Measurements from ENCODE around the gene LSM4.
A peak's percentile ranks its signal among the peaks of the same experiment; 100 is the strongest.

The LSM4 gene

DNA sequence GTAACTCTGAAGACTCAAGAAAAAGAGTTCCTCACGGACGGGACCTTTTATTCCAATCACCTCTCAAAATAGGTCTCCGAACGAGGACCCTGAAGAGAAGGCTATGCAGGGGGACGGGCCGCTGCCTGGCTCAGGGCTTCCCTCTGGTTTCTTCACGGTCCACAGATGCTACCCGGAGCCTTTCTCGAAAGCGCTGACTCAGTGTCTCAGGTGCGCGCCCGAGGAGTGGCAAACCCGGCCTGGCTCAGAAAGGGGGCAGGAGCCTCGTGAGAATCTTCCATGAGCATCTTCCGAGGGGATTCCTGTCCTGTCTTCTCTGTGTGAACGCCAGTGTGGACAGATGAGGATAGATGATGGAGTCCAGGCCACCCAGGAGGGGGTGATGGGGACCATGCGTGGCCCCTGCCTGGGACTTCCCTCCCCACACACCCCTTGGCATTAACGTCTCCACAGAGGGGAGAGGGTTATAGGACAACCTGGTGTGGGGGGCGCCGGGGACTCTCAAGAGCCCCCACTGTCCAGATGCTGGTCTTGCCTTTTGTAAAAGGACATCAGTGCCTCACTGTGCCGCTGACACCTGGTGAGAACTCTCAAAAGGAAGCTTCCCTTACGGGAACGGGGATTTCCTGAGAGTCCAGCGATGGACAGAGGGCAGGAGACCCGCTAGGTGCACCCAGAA lies 16.5 kb downstream of the LSM4 start:
- POLR2A ChIA-PET = interaction anchor here (0.9 kb wide), 2 partner anchors 13 to 25 kb away, joined by 3 to 7 read pairs; partner anchors contain the start of gene JUND
- H3K36me3 ChIP-seq (ENCODE audit: control insufficient read depth in 2 of 2, insufficient read depth in 1 of 2, low read length in 2 of 2) = peaks cover 3 to 53% of the 10 kb centered on the region in 2 experiments; a peak in 1 of 3 replicates
- CTCF ChIA-PET = interaction anchor here (0.7 to 1.1 kb wide), 2 partner anchors 104 to 123 kb away, joined by 3 to 4 read pairs; no protein-coding TSS in a partner anchor
- no peaks in the 10 kb centered on the region for H3K9me3 ChIP-seq (ENCODE audit: control insufficient read depth, insufficient read depth, low read depth, low read length)
- H3K27ac ChIP-seq (ENCODE audit: extremely low read depth, low read depth, low read length) = no peak overlapping the region
- TF ChIP-seq, protein P1, sequence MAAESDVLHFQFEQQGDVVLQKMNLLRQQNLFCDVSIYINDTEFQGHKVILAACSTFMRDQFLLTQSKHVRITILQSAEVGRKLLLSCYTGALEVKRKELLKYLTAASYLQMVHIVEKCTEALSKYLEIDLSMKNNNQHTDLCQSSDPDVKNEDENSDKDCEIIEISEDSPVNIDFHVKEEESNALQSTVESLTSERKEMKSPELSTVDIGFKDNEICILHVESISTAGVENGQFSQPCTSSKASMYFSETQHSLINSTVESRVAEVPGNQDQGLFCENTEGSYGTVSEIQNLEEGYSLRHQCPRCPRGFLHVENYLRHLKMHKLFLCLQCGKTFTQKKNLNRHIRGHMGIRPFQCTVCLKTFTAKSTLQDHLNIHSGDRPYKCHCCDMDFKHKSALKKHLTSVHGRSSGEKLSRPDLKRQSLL (tag by site-specific recombination; IDR thresholded peaks at IDR 0.05) = 0 out of 2 replicates have a peak, but pooled peaks have one; percentile 20
- TF ChIP-seq ZNF629 (tag by site-specific recombination; IDR thresholded peaks at IDR 0.05) = no peak
- TF ChIP-seq, protein P2, sequence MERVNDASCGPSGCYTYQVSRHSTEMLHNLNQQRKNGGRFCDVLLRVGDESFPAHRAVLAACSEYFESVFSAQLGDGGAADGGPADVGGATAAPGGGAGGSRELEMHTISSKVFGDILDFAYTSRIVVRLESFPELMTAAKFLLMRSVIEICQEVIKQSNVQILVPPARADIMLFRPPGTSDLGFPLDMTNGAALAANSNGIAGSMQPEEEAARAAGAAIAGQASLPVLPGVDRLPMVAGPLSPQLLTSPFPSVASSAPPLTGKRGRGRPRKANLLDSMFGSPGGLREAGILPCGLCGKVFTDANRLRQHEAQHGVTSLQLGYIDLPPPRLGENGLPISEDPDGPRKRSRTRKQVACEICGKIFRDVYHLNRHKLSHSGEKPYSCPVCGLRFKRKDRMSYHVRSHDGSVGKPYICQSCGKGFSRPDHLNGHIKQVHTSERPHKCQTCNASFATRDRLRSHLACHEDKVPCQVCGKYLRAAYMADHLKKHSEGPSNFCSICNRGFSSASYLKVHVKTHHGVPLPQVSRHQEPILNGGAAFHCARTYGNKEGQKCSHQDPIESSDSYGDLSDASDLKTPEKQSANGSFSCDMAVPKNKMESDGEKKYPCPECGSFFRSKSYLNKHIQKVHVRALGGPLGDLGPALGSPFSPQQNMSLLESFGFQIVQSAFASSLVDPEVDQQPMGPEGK (tag by site-specific recombination; IDR thresholded peaks at IDR 0.05) = 0 out of 2 replicates have a peak, but pooled peaks have one; percentile 18
- peaks cover 5% of the 10 kb centered on the region; the same call in 1 of the 2 replicates for H3K4me1 ChIP-seq (ENCODE audit: control insufficient read depth, insufficient read depth, low read length)
- no peak overlapping the region for H3K4me3 ChIP-seq (ENCODE audit: low read depth, low read length)

DNA sequence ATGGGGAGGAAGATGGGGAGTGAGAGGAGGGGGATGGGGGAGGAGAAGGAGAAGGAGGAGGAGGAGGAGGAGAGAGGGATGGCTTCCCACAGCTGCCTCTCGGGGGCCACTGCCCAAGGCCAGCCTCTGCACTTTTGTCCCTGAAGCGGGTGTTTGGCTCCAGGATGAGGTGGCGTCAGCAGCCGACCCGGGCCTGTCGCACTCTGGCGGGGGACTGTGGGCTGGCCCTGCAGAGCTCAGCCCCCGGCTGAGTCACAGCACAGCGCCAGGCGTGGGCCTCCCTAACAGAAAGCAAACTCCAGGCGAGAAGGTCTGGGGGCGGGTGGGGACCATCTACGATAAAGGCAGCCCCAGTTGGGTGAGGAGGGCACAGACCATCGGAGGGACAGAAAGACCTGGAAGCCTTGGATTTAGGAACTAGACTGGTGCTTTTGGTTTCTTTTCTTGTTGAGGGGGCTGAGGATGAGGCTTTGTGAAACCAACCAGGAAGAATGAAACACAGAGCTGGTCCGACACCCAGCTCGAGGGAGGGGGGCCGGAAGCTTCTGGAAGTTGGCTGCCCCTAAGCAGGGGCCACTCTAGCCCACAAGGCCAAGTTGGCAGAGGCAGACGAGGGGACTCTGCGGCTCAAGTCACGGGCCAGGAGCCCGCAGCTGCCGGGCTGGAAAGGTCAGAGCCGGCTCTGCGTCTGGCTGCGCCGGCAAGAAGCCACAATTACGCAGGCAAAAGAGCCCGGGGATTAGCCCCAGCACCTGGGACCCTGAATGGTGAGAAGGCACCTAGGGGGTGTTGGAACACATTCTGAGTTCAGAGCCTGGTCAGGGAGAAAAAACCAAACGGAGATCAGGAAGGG lies 18.2 kb downstream of the LSM4 start:
- Histone ChIP-seq H3K9me3 (ENCODE audit: control insufficient read depth, insufficient read depth, low read depth, low read length) (no peaks in the 10 kb centered on the region), H3K4me1 (ENCODE audit: control insufficient read depth, insufficient read depth, low read length) (peaks cover 5% of the 10 kb centered on the region; the same call in 1 of the 2 replicates), H3K4me3 (ENCODE audit: low read depth, low read length) (no peak overlapping the region), H3K36me3 (ENCODE audit: control insufficient read depth in 2 of 2, insufficient read depth in 1 of 2, low read length in 2 of 2) (peaks cover 3 to 37% of the 10 kb centered on the region in 2 experiments; a peak in 1 of 3 replicates), H3K27ac (ENCODE audit: extremely low read depth, low read depth, low read length) (no peak overlapping the region; the same call in 1 of the 2 replicates)
- CTCF ChIA-PET = interaction anchor here (0.6 to 5.0 kb wide), 6 partner anchors 17 to 690 kb away, joined by 3 to 41 read pairs (median 6); no protein-coding TSS in a partner anchor
- POLR2A ChIA-PET = interaction anchor here (0.6 to 2.0 kb wide), 7 partner anchors 12 to 29 kb away, joined by 3 to 41 read pairs (median 5); partner anchors contain the start of genes JUND and LSM4
- TF ChIP-seq ZNF549 (tag by site-specific recombination; IDR thresholded peaks at IDR 0.05) (no peak), ZFP69B (tag by site-specific recombination; IDR thresholded peaks at IDR 0.05) (peak; percentile 61; the same call in 1 of the 2 replicates), TRIM28 (IDR thresholded peaks at IDR 0.05; ENCODE audit: borderline replicate concordance, low read length) (0 out of 2 replicates have a peak, but pooled peaks have one; percentile 29), ZFHX2 (tag by site-specific recombination; conservative IDR thresholded peaks at IDR 0.05) (peak; percentile 99), ZNF600 (tag by site-specific recombination; IDR thresholded peaks at IDR 0.05) (peak; percentile 83), ZNF366 (tag by site-specific recombination; conservative IDR thresholded peaks at IDR 0.05) (peak; percentile 94), ZNF394 (tag by site-specific recombination; IDR thresholded peaks at IDR 0.05; ENCODE audit: borderline replicate concordance) (peak; percentile 43; the same call in 1 of the 2 replicates), ZNF707 (tag by site-specific recombination; IDR thresholded peaks at IDR 0.05) (peak; percentile 79), ZNF629 (tag by site-specific recombination; IDR thresholded peaks at IDR 0.05) (peak; percentile 54), ZNF529 (tag by site-specific recombination; IDR thresholded peaks at IDR 0.05; ENCODE audit: insufficient replicate concordance) (no peak), SP3 (tag by site-specific recombination; IDR thresholded peaks at IDR 0.05) (peak; percentile 91), KLF1 (tag by site-specific recombination; IDR thresholded peaks at IDR 0.05) (peak; percentile 39; the same call in 1 of the 2 replicates)
- TF ChIP-seq, protein P2 (tag by site-specific recombination; IDR thresholded peaks at IDR 0.05) = peak; percentile 97
- TF ChIP-seq, protein P3, sequence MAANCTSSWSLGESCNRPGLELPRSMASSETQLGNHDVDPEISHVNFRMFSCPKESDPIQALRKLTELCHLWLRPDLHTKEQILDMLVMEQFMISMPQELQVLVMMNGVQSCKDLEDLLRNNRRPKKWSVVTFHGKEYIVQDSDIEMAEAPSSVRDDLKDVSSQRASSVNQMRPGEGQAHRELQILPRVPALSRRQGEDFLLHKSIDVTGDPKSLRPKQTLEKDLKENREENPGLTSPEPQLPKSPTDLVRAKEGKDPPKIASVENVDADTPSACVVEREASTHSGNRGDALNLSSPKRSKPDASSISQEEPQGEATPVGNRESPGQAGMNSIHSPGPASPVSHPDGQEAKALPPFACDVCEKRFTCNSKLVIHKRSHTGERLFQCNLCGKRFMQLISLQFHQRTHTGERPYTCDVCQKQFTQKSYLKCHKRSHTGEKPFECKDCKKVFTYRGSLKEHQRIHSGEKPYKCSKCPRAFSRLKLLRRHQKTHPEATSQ (tag by site-specific recombination; IDR thresholded peaks at IDR 0.05) = 0 out of 2 replicates have a peak, but pooled peaks have one; percentile 31
- TF ChIP-seq, protein P4, sequence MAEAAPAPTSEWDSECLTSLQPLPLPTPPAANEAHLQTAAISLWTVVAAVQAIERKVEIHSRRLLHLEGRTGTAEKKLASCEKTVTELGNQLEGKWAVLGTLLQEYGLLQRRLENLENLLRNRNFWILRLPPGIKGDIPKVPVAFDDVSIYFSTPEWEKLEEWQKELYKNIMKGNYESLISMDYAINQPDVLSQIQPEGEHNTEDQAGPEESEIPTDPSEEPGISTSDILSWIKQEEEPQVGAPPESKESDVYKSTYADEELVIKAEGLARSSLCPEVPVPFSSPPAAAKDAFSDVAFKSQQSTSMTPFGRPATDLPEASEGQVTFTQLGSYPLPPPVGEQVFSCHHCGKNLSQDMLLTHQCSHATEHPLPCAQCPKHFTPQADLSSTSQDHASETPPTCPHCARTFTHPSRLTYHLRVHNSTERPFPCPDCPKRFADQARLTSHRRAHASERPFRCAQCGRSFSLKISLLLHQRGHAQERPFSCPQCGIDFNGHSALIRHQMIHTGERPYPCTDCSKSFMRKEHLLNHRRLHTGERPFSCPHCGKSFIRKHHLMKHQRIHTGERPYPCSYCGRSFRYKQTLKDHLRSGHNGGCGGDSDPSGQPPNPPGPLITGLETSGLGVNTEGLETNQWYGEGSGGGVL (tag by site-specific recombination; IDR thresholded peaks at IDR 0.05) = peak; percentile 98
- TF ChIP-seq, protein P5, sequence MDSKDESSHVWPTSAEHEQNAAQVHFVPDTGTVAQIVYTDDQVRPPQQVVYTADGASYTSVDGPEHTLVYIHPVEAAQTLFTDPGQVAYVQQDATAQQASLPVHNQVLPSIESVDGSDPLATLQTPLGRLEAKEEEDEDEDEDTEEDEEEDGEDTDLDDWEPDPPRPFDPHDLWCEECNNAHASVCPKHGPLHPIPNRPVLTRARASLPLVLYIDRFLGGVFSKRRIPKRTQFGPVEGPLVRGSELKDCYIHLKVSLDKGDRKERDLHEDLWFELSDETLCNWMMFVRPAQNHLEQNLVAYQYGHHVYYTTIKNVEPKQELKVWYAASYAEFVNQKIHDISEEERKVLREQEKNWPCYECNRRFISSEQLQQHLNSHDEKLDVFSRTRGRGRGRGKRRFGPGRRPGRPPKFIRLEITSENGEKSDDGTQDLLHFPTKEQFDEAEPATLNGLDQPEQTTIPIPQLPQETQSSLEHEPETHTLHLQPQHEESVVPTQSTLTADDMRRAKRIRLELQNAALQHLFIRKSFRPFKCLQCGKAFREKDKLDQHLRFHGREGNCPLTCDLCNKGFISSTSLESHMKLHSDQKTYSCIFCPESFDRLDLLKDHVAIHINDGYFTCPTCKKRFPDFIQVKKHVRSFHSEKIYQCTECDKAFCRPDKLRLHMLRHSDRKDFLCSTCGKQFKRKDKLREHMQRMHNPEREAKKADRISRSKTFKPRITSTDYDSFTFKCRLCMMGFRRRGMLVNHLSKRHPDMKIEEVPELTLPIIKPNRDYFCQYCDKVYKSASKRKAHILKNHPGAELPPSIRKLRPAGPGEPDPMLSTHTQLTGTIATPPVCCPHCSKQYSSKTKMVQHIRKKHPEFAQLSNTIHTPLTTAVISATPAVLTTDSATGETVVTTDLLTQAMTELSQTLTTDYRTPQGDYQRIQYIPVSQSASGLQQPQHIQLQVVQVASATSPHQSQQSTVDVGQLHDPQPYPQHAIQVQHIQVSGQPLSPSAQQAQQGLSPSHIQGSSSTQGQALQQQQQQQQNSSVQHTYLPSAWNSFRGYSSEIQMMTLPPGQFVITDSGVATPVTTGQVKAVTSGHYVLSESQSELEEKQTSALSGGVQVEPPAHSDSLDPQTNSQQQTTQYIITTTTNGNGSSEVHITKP (tag by site-specific recombination; IDR thresholded peaks at IDR 0.05) = peak; percentile 87
